ENCODE results near the gene GUCD1. TPM values are rescaled to one million over a fixed set of nuclear protein-coding genes. Genes with fewer than 3 reads are reported as not detected.
A peak's percentile ranks its signal among the peaks of the same experiment; 100 is the strongest.

GUCD1 gene
- total and polyA plus RNA-seq, 2 of the 13 experiments (the other 11 are each of a cell fraction or from before 2014, with no cell fraction given): 128 to 245 TPM

DNA sequence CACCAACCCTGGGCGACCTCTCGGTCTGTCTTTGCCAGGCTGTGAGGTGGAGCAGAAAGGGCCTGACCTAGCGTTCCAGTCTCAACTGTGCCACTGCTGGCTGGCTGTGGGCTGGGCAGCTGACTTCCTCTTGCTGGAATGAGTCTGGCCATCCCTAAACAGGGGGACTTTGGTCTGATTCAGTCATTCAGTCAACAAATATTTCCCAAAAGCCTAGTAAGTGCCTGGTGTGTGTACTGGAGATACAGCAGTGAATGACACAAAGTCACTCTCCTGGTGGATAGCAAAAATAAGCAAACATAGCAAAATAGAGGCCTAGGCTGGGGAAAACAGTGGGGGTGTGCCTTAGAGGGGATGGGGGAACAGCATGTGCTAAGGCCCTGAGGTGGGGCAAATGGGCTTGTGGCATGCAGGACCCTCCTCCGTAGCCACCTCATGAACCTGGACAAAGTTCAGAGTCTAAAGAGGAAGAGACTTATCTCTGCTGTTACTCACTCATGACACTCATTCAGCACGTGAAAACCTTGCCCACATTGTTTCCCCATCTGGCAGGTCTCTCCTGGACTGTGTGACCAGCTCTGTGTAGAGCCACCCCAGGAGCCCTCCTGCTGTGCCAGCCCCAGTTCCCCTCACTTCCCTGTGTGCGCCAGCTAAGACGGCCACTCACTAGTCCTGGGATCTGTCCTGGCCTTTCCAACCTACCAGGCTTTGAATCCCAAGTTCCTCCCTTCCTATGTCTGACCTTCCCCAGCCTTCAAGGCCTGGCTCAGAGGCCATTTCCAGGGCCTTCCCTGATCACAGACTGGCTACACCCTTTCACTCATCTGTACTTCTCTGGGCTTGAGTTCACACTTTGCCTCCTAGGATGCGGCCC is 4.7 kb downstream of the GUCD1 start (continued):
- TF ChIP-seq IRX3 (CRISPR knock-in tag; IDR thresholded peaks at IDR 0.05; ENCODE audit: borderline replicate concordance, low read depth): 0 out of 2 replicates have a peak, but pooled peaks have one; percentile 72
- TF ChIP-seq FOSL2 (CRISPR knock-in tag; IDR thresholded peaks at IDR 0.05): peak; percentile 90
- TF ChIP-seq TEAD3 (CRISPR knock-in tag; optimal IDR thresholded peaks at IDR 0.05; ENCODE audit: borderline replicate concordance): peak; percentile 90
- no peak for TF ChIP-seq LRRFIP1 (CRISPR knock-in tag; conservative IDR thresholded peaks at IDR 0.05)
- no peak; the same call in 1 of the 2 replicates for TF ChIP-seq CREB1 (IDR thresholded peaks at IDR 0.05)
- peak; percentile 84 for TF ChIP-seq CREB1 (CRISPR knock-in tag; IDR thresholded peaks at IDR 0.05)
- peak; percentile 43; the same call in 1 of the 2 replicates for TF ChIP-seq HHEX (CRISPR knock-in tag; IDR thresholded peaks at IDR 0.05)
- peak; percentile 80 for TF ChIP-seq ZNF563 (CRISPR knock-in tag; IDR thresholded peaks at IDR 0.05)
- TF ChIP-seq, protein P1, sequence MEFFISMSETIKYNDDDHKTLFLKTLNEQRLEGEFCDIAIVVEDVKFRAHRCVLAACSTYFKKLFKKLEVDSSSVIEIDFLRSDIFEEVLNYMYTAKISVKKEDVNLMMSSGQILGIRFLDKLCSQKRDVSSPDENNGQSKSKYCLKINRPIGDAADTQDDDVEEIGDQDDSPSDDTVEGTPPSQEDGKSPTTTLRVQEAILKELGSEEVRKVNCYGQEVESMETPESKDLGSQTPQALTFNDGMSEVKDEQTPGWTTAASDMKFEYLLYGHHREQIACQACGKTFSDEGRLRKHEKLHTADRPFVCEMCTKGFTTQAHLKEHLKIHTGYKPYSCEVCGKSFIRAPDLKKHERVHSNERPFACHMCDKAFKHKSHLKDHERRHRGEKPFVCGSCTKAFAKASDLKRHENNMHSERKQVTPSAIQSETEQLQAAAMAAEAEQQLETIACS (CRISPR knock-in tag; IDR thresholded peaks at IDR 0.05): no peak
- peak; percentile 63 for TF ChIP-seq ZNF121 (CRISPR knock-in tag; IDR thresholded peaks at IDR 0.05)
- TF ChIP-seq PTBP1 (IDR thresholded peaks at IDR 0.05; ENCODE audit: low read depth, low read length, poor library complexity, severe bottlenecking): no peak
- TF ChIP-seq EEA1 (CRISPR knock-in tag; IDR thresholded peaks at IDR 0.05; ENCODE audit: borderline replicate concordance): no peak
- TF ChIP-seq SALL2 (CRISPR knock-in tag; IDR thresholded peaks at IDR 0.05): peak; percentile 72; the same call in 1 of the 2 replicates
- 0 out of 2 replicates have a peak, but pooled peaks have one; percentile 68 for TF ChIP-seq MIER3 (CRISPR knock-in tag; IDR thresholded peaks at IDR 0.05; ENCODE audit: borderline replicate concordance)
- TF ChIP-seq FOXJ3 (CRISPR knock-in tag; IDR thresholded peaks at IDR 0.05; ENCODE audit: borderline replicate concordance): peak; percentile 59; the same call in 1 of the 2 replicates
- peak; percentile 29 for TF ChIP-seq YY1 (IDR thresholded peaks at IDR 0.05; ENCODE audit: insufficient read depth, insufficient replicate concordance, low read depth, low read length)
- TF ChIP-seq ZNF331 (CRISPR knock-in tag; IDR thresholded peaks at IDR 0.05): peak; percentile 81; the same call in 1 of the 2 replicates
- TF ChIP-seq, protein P2, sequence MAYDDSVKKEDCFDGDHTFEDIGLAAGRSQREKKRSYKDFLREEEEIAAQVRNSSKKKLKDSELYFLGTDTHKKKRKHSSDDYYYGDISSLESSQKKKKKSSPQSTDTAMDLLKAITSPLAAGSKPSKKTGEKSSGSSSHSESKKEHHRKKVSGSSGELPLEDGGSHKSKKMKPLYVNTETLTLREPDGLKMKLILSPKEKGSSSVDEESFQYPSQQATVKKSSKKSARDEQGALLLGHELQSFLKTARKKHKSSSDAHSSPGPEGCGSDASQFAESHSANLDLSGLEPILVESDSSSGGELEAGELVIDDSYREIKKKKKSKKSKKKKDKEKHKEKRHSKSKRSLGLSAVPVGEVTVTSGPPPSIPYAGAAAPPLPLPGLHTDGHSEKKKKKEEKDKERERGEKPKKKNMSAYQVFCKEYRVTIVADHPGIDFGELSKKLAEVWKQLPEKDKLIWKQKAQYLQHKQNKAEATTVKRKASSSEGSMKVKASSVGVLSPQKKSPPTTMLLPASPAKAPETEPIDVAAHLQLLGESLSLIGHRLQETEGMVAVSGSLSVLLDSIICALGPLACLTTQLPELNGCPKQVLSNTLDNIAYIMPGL (CRISPR knock-in tag; IDR thresholded peaks at IDR 0.05; ENCODE audit: borderline replicate concordance in 1 of 2, low read depth in 1 of 2): peak; percentile 67 to 75; a peak in 3 of 4 replicates
- TF ChIP-seq, protein P3, sequence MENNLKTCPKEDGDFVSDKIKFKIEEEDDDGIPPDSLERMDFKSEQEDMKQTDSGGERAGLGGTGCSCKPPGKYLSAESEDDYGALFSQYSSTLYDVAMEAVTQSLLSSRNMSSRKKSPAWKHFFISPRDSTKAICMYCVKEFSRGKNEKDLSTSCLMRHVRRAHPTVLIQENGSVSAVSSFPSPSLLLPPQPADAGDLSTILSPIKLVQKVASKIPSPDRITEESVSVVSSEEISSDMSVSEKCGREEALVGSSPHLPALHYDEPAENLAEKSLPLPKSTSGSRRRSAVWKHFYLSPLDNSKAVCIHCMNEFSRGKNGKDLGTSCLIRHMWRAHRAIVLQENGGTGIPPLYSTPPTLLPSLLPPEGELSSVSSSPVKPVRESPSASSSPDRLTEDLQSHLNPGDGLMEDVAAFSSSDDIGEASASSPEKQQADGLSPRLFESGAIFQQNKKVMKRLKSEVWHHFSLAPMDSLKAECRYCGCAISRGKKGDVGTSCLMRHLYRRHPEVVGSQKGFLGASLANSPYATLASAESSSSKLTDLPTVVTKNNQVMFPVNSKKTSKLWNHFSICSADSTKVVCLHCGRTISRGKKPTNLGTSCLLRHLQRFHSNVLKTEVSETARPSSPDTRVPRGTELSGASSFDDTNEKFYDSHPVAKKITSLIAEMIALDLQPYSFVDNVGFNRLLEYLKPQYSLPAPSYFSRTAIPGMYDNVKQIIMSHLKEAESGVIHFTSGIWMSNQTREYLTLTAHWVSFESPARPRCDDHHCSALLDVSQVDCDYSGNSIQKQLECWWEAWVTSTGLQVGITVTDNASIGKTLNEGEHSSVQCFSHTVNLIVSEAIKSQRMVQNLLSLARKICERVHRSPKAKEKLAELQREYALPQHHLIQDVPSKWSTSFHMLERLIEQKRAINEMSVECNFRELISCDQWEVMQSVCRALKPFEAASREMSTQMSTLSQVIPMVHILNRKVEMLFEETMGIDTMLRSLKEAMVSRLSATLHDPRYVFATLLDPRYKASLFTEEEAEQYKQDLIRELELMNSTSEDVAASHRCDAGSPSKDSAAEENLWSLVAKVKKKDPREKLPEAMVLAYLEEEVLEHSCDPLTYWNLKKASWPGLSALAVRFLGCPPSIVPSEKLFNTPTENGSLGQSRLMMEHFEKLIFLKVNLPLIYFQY (CRISPR knock-in tag; IDR thresholded peaks at IDR 0.05; ENCODE audit: borderline replicate concordance): peak; percentile 89
